KOPT-K1 (cell line): ENCODE data around the gene CASP2.

Source experiments
- H3K27ac ChIP-seq: fragments of 200-600 bp; sonication (generic); 2 replicates; pipeline ENCODE4 v1.5.1; 2016; ENCODE audit warnings: antibody characterized with exemption, mild to moderate bottlenecking, low read depth, low read length; ENCODE audit not compliant: poor library complexity, severe bottlenecking
- H3K36me3 ChIP-seq: fragments of 200-600 bp; sonication (generic); 2 replicates; pipeline ENCODE4 v1.5.1; 2017; ENCODE audit warnings: antibody characterized with exemption, mild to moderate bottlenecking, low read length, moderate library complexity; ENCODE audit not compliant: insufficient read depth
- H3K9me3 ChIP-seq: fragments of 200-600 bp; sonication (generic); 2 replicates; pipeline ENCODE4 v1.5.1; 2017; ENCODE audit warnings: antibody characterized with exemption, low read length, mild to moderate bottlenecking; ENCODE audit not compliant: insufficient read depth, poor library complexity, severe bottlenecking

The CASP2 gene

DNA sequence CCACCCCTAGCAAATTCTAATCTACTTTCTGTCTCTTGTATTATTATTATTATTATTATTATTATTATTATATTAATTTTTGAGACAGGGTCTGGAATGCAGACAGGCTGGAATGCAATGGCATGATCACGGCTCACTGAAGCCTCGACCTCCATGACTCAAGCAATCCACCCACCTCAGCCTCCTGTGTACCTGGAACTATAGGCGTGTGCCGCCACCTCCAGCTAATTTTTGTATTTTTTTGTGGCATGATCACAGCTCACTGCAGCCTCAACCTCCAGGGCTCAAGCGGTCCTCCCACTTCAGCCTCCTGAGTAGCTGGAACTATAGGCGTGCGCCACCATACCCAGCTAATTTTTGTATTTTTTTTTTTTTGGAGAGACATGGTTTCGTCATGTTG, 6.0 kb upstream of the CASP2 start:
- peaks cover 5% of the 10 kb centered on the region for H3K9me3 ChIP-seq
- H3K36me3 ChIP-seq: no peaks in the 10 kb centered on the region
- H3K27ac ChIP-seq: no peak overlapping the region

- Histone ChIP-seq H3K27ac (peak overlapping the region; percentile 73), H3K9me3 (peaks cover 13% of the 10 kb centered on the region), H3K36me3 (no peaks in the 10 kb centered on the region)
These were observed 4.8 kb upstream of the CASP2 start for GRCh38 chr7:143283381-143283780.

DNA sequence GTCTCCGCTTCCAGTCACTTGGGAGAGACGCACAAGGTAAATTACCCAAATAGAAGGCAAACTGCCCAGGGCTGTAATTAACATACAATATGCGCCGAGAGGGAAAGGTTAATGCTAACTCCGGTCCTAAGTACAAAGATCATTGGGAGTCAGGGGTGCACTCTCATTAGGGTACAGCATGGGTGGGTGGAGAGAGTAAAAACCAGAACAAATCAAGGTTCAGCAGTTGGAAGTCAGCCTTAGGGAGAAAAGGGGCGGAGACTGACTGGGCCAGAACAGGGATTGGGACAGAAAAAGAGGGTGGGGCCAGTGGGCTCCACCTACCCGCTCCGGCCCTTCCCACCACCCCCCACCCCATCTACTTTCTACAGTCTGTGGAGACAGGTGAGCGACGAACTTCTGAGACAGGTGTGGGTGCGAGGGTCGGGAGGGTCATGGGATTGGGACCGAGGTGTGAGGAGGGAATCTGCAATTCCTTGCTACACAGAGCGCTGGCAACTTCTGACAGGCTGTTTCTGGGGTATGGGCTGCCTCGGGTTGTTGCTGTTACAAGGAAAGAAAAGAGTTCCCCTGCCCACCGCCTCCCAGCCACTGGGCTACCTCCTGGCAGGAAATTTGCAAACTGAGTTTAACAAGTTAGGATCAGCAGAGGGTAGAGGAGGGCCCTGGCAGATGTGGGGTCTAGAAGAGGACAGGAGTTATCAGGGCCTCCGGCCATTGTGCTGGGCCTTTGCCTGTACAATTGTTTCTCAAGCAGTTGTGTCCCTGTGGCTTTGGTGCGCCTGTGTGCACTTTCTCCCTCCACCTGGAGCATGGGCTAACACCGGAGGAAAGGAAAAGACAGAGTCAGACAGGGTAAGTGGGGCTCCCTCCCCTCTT, 3.3 kb upstream of the CASP2 start, which contains the start of gene TMEM139:
TMEM139 (plus strand) TSS at position 368 of the 879 bp plus-strand sequence. CDS start 1,000 bp downstream, outside the sequence.
- Histone ChIP-seq H3K36me3 (peaks cover 5% of the 10 kb centered on the region; the same call in 1 of the 2 replicates), H3K27ac (peak within 1 kb of the TSS; percentile 73), H3K9me3 (peaks cover 13% of the 10 kb centered on the region)

GRCh38 chr7:143285470-143285778, 2.7 kb upstream of the CASP2 start:
- H3K9me3 ChIP-seq: peaks cover 13% of the 10 kb centered on the region
- H3K27ac ChIP-seq: no peak overlapping the region
- H3K36me3 ChIP-seq: peaks cover 11% of the 10 kb centered on the region

DNA sequence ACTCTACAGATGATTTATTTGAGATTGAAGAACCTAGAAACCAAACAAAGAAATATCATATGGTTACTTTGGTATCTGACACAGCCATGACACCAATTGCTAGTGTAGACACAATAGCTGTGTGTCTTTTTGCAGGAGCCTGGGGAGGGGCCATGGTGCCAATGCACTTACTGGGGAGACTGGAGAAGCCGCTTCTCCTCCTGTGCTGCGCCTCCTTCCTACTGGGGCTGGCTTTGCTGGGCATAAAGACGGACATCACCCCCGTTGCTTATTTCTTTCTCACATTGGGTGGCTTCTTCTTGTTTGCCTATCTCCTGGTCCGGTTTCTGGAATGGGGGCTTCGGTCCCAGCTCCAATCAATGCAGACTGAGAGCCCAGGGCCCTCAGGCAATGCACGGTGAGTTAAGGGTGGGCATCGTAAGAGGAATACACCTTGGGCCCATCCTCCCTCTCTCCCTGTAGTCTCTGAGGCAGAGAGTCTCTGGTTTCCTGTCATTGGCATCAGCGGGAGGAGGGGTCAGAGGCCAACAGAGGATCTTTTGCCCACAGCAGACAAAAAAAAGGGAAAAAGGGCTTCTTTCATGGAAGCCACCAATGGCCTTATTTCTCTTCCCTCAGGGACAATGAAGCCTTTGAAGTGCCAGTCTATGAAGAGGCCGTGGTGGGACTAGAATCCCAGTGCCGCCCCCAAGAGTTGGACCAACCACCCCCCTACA, 2.2 kb upstream of the CASP2 start:
- no peak overlapping the region for H3K27ac ChIP-seq
- peaks cover 16% of the 10 kb centered on the region for H3K36me3 ChIP-seq

GRCh38 chr7:143286522-143286890, 1.6 kb upstream of the CASP2 start:
- H3K27ac ChIP-seq: no peak overlapping the region
- peaks cover 22% of the 10 kb centered on the region for H3K36me3 ChIP-seq
- peaks cover 13% of the 10 kb centered on the region for H3K9me3 ChIP-seq

More for the DNA sequence above, 2.2 kb upstream of the CASP2 start:
- peaks cover 13% of the 10 kb centered on the region for H3K9me3 ChIP-seq

DNA sequence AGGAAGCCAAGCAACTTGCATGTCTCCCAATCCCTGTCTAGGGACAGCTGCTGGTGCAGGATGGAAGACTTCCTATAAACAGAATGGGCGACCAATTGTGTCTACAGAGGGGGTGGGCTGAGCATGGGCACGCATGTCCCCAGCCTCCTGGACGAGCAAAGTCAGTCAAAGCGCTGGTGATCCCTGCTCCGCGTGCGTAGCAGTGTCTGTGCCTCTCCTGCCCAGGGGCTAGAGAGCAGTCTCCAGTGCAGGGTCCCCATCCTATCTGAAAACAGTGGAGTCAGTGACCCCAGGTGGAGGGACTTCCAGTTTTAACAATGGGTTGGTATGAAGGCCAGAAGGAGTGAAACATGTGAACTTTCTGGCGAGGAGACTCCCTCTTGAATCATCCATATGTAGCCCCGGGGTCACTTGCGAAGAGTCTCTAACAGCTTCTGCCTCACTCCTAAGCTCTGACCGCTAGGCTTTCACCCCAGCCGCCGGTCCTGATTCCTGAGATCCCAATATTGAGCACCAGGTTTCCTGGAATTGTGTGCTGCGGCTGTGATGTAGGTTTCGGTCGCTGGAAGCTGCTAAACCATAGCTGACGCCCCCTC, 714 bp upstream of the CASP2 start:
- Histone ChIP-seq H3K36me3 (peaks cover 31% of the 10 kb centered on the region), H3K27ac (peak overlapping the region; percentile 95), H3K9me3 (peaks cover 13% of the 10 kb centered on the region)

DNA sequence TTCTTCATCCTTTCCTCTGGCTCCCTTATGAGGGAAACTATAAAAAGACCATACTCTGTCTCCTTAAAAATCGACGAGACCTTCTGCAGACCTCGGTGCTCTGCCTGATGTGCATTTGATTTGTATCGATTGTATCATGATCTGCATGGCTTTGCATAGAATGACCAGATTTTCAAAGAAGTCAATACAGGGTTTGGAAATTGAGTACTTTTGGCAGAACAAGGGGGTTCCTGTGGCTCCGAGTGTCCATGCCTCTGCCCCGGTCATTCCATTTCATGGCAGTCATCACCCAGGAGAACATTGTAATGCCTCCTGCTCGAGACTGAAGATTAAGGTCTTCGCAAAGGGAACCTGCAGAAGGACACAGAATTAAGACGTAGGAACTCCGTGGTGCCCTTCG, 685 bp downstream of the CASP2 start:
- Histone ChIP-seq H3K9me3 (peaks cover 13% of the 10 kb centered on the region), H3K27ac (peak overlapping the region; percentile 95), H3K36me3 (peaks cover 45% of the 10 kb centered on the region)

- Histone ChIP-seq H3K36me3 (peaks cover 51% of the 10 kb centered on the region), H3K27ac (peak overlapping the region; percentile 95), H3K9me3 (peaks cover 13% of the 10 kb centered on the region)
These were observed 1.3 kb downstream of the CASP2 start for GRCh38 chr7:143289421-143289820.

DNA sequence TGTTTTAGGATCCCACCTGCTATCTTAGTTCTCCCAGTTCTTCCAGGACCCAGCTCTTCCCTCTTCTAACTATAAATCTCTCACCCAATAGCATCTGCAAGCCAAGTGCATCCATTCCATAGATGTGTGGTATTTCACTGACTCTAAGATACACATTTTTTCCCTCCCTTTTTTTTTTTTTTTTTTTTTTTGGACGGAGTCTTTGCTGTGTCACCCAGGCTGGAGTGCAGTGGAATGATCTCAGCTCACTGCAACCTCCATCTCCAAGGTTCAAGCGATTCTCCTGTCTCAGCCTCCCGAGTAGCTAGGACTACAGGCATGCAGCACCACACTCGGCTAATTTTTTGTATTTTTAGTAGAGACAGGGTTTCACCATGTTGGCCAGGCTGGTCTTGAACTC, 1.7 kb downstream of the CASP2 start:
- H3K27ac ChIP-seq: peak overlapping the region; percentile 95
- H3K9me3 ChIP-seq: peaks cover 13% of the 10 kb centered on the region
- H3K36me3 ChIP-seq: peaks cover 56% of the 10 kb centered on the region

DNA sequence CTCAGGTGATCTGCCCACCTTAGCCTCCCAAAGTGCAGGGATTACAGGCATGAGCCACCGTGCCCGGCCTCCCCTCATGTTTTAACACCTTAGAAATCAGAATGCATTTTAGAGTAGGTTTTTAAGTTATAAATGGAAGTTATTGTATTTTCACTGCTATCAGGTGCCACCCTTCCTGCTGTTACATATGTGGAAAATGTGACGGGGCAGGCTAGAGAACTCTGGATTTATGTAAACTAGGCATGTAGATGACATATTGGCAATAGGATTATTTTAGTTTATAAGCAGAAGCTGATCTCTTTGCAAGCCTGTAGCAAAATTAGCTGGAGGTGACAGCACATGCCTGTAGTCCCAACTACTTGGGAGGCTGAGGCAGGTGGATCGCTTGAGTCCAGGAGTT, 2.1 kb downstream of the CASP2 start:
- H3K9me3 ChIP-seq: peaks cover 13% of the 10 kb centered on the region
- peaks cover 60% of the 10 kb centered on the region for H3K36me3 ChIP-seq
- peak overlapping the region; percentile 95 for H3K27ac ChIP-seq

GRCh38 chr7:143292876-143293275, 4.7 kb downstream of the CASP2 start:
- H3K27ac ChIP-seq: no peak overlapping the region
- peaks cover 86% of the 10 kb centered on the region for H3K36me3 ChIP-seq
- peaks cover under 1% of the 10 kb centered on the region for H3K9me3 ChIP-seq

- H3K27ac ChIP-seq: no peak overlapping the region
- peaks cover 100% of the 10 kb centered on the region for H3K36me3 ChIP-seq
These were observed 7.7 kb downstream of the CASP2 start for GRCh38 chr7:143295870-143296269.

GRCh38 chr7:143296686-143297085, 8.5 kb downstream of the CASP2 start:
- Histone ChIP-seq H3K9me3 (no peaks in the 10 kb centered on the region), H3K36me3 (peaks cover 100% of the 10 kb centered on the region), H3K27ac (no peak overlapping the region)

More at GRCh38 chr7:143295870-143296269, 7.7 kb downstream of the CASP2 start:
- H3K9me3 ChIP-seq: no peaks in the 10 kb centered on the region

GRCh38 chr7:143299346-143299745, 11.2 kb downstream of the CASP2 start:
- H3K9me3 ChIP-seq: no peaks in the 10 kb centered on the region
- no peak overlapping the region for H3K27ac ChIP-seq
- H3K36me3 ChIP-seq: peaks cover 98% of the 10 kb centered on the region
